T-cell (primary cell): ENCODE measurements around the gene TIMP3. TPM values are rescaled to one million over a fixed set of nuclear protein-coding genes. Genes with fewer than 3 reads are reported as not detected.

ENCODE experiments used
- ATAC-seq, 4 experiments: fragments of 200-7000 bp in 3 of 4; fragments of 150-1000 bp in 1 of 4; cut with Tn5 transposase; replicated peaks in 1 of 4; 1 replicate in 3 of 4; 2 replicates in 1 of 4; pipeline ENCODE4 v1.10.0; 2021; ENCODE audit warnings: moderate library complexity in 3 of 4, mild to moderate bottlenecking in 2 of 4, moderate number of reproducible peaks in 1 of 4
- CTCF ChIA-PET, 2 donors: fragments of 300-600 bp; sonication (Branson Sonifier 250); formaldehyde crosslinking; loops; one replicate each; lab custom pipeline; 2022; ENCODE audit warnings: antibody characterized with exemption in 2 of 2; lab: Charles Lee
- POLR2A ChIA-PET, 2 donors: fragments of 300-600 bp; sonication (Branson Sonifier 250); formaldehyde crosslinking; loops; one replicate each; lab custom pipeline; 2022; ENCODE audit warnings: antibody characterized with exemption in 2 of 2; lab: Charles Lee
- DNase-seq, 35 experiments: peaks; one replicate each; pipeline versions ENCODE4 v3.0.0 to v3.0.0-alpha.2; 2013 to 2023
- H3K27ac ChIP-seq: one replicate; pipeline ENCODE4 v1.5.1; 2013; ENCODE audit warnings: low read length
- H3K27me3 ChIP-seq, 2 experiments: replicated peaks in 1 of 2; 1 replicate in 1 of 2; 2 replicates in 1 of 2; pipeline versions ENCODE4 v1.6.1 to v1.7.0; 2013; ENCODE audit warnings: low read length in 1 of 2, mixed read lengths in 1 of 2; ENCODE audit not compliant: control insufficient read depth in 2 of 2, insufficient read depth in 2 of 2; ENCODE audit errors: extremely low read depth in 1 of 2
- H3K36me3 ChIP-seq, 2 donors: 1 replicate in 1 of 2; 2 replicates in 1 of 2; pipeline versions ENCODE4 v1.6.1 to v1.7.0; 2013; ENCODE audit warnings: low read length in 1 of 2; ENCODE audit not compliant: control insufficient read depth in 2 of 2, insufficient read depth in 1 of 2; ENCODE audit errors: extremely low read depth in 1 of 2
- H3K4me1 ChIP-seq, 2 experiments: 1 replicate in 1 of 2; 2 replicates in 1 of 2; pipeline versions ENCODE4 v1.6.1 to v1.7.0; 2013; ENCODE audit warnings: low read length in 2 of 2, mixed read lengths in 1 of 2; ENCODE audit not compliant: insufficient read depth in 2 of 2, control insufficient read depth in 1 of 2; ENCODE audit errors: extremely low read depth in 1 of 2
- H3K4me3 ChIP-seq, 2 donors: 1 replicate in 1 of 2; 2 replicates in 1 of 2; pipeline versions ENCODE4 v1.5.1 to v1.7.0; 2013; ENCODE audit warnings: mild to moderate bottlenecking in 2 of 2, low read length in 1 of 2, moderate library complexity in 1 of 2; ENCODE audit not compliant: control insufficient read depth in 1 of 2; ENCODE audit errors: extremely low read depth in 1 of 2
- H3K9me3 ChIP-seq: 2 replicates; pipeline ENCODE4 v1.7.0; 2013
- H3K27ac Mint-ChIP-seq, 2 donors: one replicate each; pipeline ENCODE4 v1.8.0; 2020 to 2021; ENCODE audit warnings: mild to moderate bottlenecking in 2 of 2, mixed read lengths in 2 of 2
- H3K27me3 Mint-ChIP-seq, 2 donors: one replicate each; pipeline ENCODE4 v1.8.0; 2021 to 2022; ENCODE audit warnings: mixed read lengths in 2 of 2
- H3K36me3 Mint-ChIP-seq: one replicate; pipeline ENCODE4 v1.8.0; 2021; ENCODE audit warnings: mixed read lengths
- H3K4me1 Mint-ChIP-seq, 3 donors: one replicate each; pipeline ENCODE4 v1.8.0; 2020 to 2022; ENCODE audit warnings: mixed read lengths in 3 of 3, mild to moderate bottlenecking in 1 of 3
- H3K4me3 Mint-ChIP-seq, 3 donors: one replicate each; pipeline ENCODE4 v1.8.0; 2020 to 2022; ENCODE audit warnings: mild to moderate bottlenecking in 3 of 3, mixed read lengths in 3 of 3, moderate library complexity in 3 of 3
- H3K9me3 Mint-ChIP-seq, 3 donors: one replicate each; pipeline ENCODE4 v1.8.0; 2020 to 2022; ENCODE audit warnings: mixed read lengths in 3 of 3
- WGBS: methylation state at CpG from one replicate; pipeline ENCODE4 v1.1.5; 2013; ENCODE audit warnings: missing lambda C conversion rate; ENCODE audit not compliant: insufficient coverage; 5-methylcytosine and 5-hydroxymethylcytosine counted together
- total RNA-seq, 35 experiments: library from RNA in 6 of 35; stranded (reverse) in 6 of 35; fragments of 120-200 nt in 1 of 35; gene quantifications; one replicate each; pipeline versions ENCODE4 v1.2.1 to v1.2.4 and lab custom pipeline; 2013 to 2026

The TIMP3 gene
- total RNA-seq, 5 donors from 2014 or later (not counting 1 experiment from before 2014, with no cell fraction given): 0.07 to 1.7 (median 1.1) TPM

- Histone ChIP-seq H3K27me3 (peaks cover 0 to 4% of the 10 kb centered on the region in 2 experiments), H3K9me3 (no peaks in the 10 kb centered on the region), H3K27ac (no peak overlapping the region), H3K36me3 (no peaks in the 10 kb centered on the region), H3K4me3 (no peak overlapping the region), H3K4me1 (no peaks in the 10 kb centered on the region)
- WGBS: 93% methylated on average over 3 of the region's 7 CpGs
- Mint-ChIP-seq H3K27ac (no peak overlapping the region), H3K4me3 (no peak overlapping the region), H3K9me3 (no peaks in the 10 kb centered on the region), H3K36me3 (no peaks in the 10 kb centered on the region), H3K27me3 (peaks cover 14 to 20% of the 10 kb centered on the region in 2 donors), H3K4me1 (no peaks in the 10 kb centered on the region)
- ATAC-seq (no peak), DNase-seq (no peak)
- ChIA-PET POLR2A (no interaction called here), CTCF (no interaction called here)
These were observed 10.0 kb upstream of the TIMP3 start for GRCh38 chr22:32791485-32791884.

GRCh38 chr22:32793589-32793988 is 7.9 kb upstream of the TIMP3 start:
- no peak for ATAC-seq
- no peaks in the 10 kb centered on the region for H3K36me3 ChIP-seq
- Mint-ChIP-seq H3K9me3 (no peaks in the 10 kb centered on the region), H3K36me3 (no peaks in the 10 kb centered on the region), H3K27me3 (peaks cover 15 to 23% of the 10 kb centered on the region in 2 donors), H3K4me3 (no peak overlapping the region), H3K4me1 (peaks cover 0 to 6% (median 3%) of the 10 kb centered on the region in 3 donors), H3K27ac (no peak overlapping the region)
- ChIA-PET CTCF (interaction anchor here in 1 of 2 donors (0.6 kb wide), 1 partner anchor 109 kb away, joined by 3 read pairs; no protein-coding TSS in a partner anchor), POLR2A (no interaction called here)
- DNase-seq: no peak
- no peak overlapping the region for H3K4me3 ChIP-seq
- no peak overlapping the region for H3K27ac ChIP-seq
- H3K9me3 ChIP-seq: no peaks in the 10 kb centered on the region
- no peaks in the 10 kb centered on the region for H3K4me1 ChIP-seq
- H3K27me3 ChIP-seq: peaks cover 0 to 9% of the 10 kb centered on the region in 2 experiments

DNA sequence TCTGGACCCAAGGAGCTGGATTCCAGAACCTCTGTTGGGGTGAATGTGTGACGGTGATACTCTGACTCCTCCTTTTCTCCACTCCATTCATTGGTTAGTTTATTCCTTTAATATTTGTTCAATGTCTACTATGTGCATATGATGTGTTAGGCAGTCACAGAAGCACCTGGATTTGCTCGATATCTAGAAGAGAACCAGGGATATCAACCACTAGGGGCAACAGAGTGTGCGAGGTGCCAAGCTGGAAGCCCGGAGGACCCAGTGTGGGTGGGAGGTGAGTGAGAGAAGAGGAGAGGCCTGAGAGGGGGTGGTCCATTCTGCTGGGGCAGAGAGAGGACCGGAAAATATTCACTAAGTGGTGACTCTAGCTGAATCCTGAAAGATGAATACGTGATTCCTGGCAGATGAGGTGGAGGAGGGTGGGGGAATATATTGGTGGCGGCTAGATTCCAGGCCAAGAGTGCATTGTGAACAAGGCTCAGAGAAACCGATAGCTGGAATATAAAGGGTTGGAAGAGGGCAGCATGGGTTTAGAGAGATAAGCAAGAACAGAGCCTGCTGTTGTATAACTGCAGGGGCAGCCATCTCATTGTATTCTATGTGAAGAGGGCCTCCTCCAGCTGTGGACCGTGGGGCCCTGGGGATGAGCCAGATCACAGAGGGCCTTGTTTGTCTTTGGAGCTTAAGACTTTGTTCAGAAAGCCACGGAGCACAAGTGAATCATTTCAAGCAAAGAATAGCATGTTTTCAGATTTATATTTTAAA is 6.9 kb upstream of the TIMP3 start:
- no peak overlapping the region for H3K27ac ChIP-seq
- H3K9me3 ChIP-seq: no peaks in the 10 kb centered on the region
- POLR2A ChIA-PET: no interaction called here
- WGBS: 82% methylated on average over 7 of the region's 10 CpGs
- Mint-ChIP-seq H3K27me3 (peaks cover 25 to 32% of the 10 kb centered on the region in 2 donors), H3K4me1 (peaks cover 0 to 6% (median 3%) of the 10 kb centered on the region in 3 donors), H3K27ac (no peak overlapping the region), H3K4me3 (no peak overlapping the region), H3K36me3 (no peaks in the 10 kb centered on the region), H3K9me3 (no peaks in the 10 kb centered on the region)
- no peaks in the 10 kb centered on the region for H3K36me3 ChIP-seq
- no peak for DNase-seq
- no peak for ATAC-seq
- H3K4me1 ChIP-seq: no peaks in the 10 kb centered on the region
- H3K27me3 ChIP-seq: peaks cover 0 to 9% of the 10 kb centered on the region in 2 experiments
- no peak overlapping the region for H3K4me3 ChIP-seq
- CTCF ChIA-PET: interaction anchor here (0.6 to 5.0 kb wide), 4 partner anchors 111 to 266 kb away, joined by 3 to 54 read pairs (median 12); no protein-coding TSS in a partner anchor

DNA sequence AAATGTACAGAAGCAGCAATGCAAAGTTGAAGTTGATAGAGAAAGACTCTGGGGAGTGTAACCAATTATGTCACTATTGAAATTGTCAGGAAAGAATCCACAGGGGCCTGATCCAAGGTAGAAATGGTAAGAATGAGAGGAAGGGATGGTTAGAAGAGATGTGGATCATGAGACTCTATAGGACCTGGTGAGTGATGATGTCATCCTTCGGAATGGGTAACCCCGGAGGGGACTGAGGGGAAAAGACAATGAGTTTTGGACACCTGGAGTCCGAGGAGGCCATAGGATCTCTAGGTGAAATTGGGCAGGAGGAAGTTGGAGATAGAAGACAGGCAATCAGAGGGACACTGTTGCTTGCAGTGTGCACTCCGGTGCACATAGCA is 6.3 kb upstream of the TIMP3 start:
- Histone ChIP-seq H3K27me3 (peaks cover 0 to 9% of the 10 kb centered on the region in 2 experiments), H3K4me3 (no peak overlapping the region), H3K27ac (no peak overlapping the region), H3K36me3 (no peaks in the 10 kb centered on the region), H3K9me3 (no peaks in the 10 kb centered on the region), H3K4me1 (no peaks in the 10 kb centered on the region)
- Mint-ChIP-seq H3K36me3 (no peaks in the 10 kb centered on the region), H3K27me3 (peaks cover 30 to 38% of the 10 kb centered on the region in 2 donors), H3K4me1 (peaks cover 0 to 6% (median 3%) of the 10 kb centered on the region in 3 donors), H3K27ac (no peak overlapping the region), H3K4me3 (no peak overlapping the region), H3K9me3 (no peaks in the 10 kb centered on the region)
- no peak for DNase-seq
- POLR2A ChIA-PET: no interaction called here
- CTCF ChIA-PET: interaction anchor here (2.2 to 5.0 kb wide), 3 partner anchors 135 to 267 kb away, joined by 10 to 54 read pairs (median 15); no protein-coding TSS in a partner anchor
- WGBS: 78% methylated on average over 4 of the region's 4 CpGs
- no peak for ATAC-seq

GRCh38 chr22:32796865-32797573 is 4.5 kb upstream of the TIMP3 start:
- Mint-ChIP-seq H3K36me3 (no peaks in the 10 kb centered on the region), H3K4me3 (no peak overlapping the region), H3K4me1 (peaks cover 0 to 11% (median 6%) of the 10 kb centered on the region in 3 donors), H3K27ac (no peak overlapping the region), H3K9me3 (no peaks in the 10 kb centered on the region), H3K27me3 (peaks cover 39 to 44% of the 10 kb centered on the region in 2 donors)
- Histone ChIP-seq H3K36me3 (no peaks in the 10 kb centered on the region), H3K4me1 (peaks cover 0 to 5% of the 10 kb centered on the region in 2 experiments), H3K27me3 (peaks cover 0 to 20% of the 10 kb centered on the region in 2 experiments), H3K9me3 (no peaks in the 10 kb centered on the region), H3K27ac (no peak overlapping the region), H3K4me3 (no peak overlapping the region)
- WGBS: 14% methylated on average over 7 of the region's 17 CpGs
- ATAC-seq (peak; percentile 40 to 70 (median 65)), DNase-seq (peak in 33 of 35 experiments; percentile 8 to 69 (median 40))
- POLR2A ChIA-PET: no interaction called here
- CTCF ChIA-PET: interaction anchor here (0.5 to 5.0 kb wide), 10 partner anchors 25 to 975 kb away, joined by 3 to 54 read pairs (median 6); no protein-coding TSS in a partner anchor

- H3K36me3 ChIP-seq: no peaks in the 10 kb centered on the region
- H3K4me3 ChIP-seq: no peak overlapping the region
- peak overlapping the region in 1 of 3 donors; percentile 18 for H3K4me3 Mint-ChIP-seq
- no peaks in the 10 kb centered on the region for H3K36me3 Mint-ChIP-seq
- DNase-seq (no peak), ATAC-seq (no peak)
- H3K27ac ChIP-seq: no peak overlapping the region
- ChIA-PET POLR2A (no interaction called here), CTCF (interaction anchor here in 1 of 2 donors (0.6 to 1.0 kb wide), 2 partner anchors 21 to 138 kb away, joined by 3 to 4 read pairs; no protein-coding TSS in a partner anchor)
- H3K27ac Mint-ChIP-seq: no peak overlapping the region
- 87% methylated on average over 3 of the region's 6 CpGs for WGBS
- no peaks in the 10 kb centered on the region for H3K9me3 ChIP-seq
- H3K9me3 Mint-ChIP-seq: no peaks in the 10 kb centered on the region
- peaks cover 0 to 16% (median 6%) of the 10 kb centered on the region in 3 donors for H3K4me1 Mint-ChIP-seq
- H3K27me3 Mint-ChIP-seq: peaks cover 55 to 64% of the 10 kb centered on the region in 2 donors
- H3K4me1 ChIP-seq: peaks cover 0 to 7% of the 10 kb centered on the region in 2 experiments
- H3K27me3 ChIP-seq: peaks cover 0 to 43% of the 10 kb centered on the region in 2 experiments
These were observed 2.0 kb upstream of the TIMP3 start for GRCh38 chr22:32799496-32799895.
